Measurements from ENCODE around the gene YBX1.

DNA sequence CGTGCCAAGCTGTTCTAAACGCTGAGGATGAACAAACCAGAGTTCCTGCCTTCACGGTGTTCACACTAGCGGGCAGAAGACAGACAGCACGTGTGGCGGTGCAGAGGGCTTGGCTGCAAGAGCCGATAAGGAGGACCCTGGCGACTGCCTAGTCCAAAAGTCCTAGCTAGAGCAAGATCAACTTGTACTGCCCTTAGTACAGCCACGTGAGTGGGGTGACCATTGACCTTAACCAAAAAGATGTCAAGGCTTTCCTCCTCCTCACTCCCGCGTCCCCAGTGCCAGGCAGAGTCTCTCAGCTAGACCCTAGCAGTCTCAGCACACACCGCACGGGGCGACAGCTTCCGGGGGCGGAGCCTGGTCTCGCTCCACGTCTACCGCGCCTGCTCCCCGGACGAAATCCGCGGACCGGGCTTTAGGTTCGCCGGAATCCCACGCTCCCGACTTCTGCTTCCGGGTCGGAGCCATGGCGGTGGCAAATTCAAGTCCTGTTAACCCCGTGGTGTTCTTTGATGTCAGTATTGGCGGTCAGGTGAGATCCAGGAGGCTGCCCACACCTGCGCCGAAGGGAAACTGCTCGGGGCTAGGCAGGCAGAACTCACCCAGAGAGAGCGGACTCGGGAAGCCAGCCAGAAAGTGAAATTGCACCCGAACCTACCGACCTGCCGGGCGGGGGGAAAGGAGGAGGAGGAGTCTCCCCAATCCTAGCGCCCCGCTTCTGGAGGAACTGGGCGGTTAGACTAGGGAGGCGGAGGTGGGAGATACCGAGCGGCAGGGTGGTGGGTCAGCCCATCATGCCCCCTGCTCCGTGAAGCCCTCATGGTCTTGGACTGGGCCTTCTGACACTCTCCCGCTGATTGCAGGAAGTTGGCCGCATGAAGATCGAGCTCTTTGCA, 24.0 kb upstream of the YBX1 start, which contains the start of gene PPIH:
- TF ChIP-seq, protein P1, sequence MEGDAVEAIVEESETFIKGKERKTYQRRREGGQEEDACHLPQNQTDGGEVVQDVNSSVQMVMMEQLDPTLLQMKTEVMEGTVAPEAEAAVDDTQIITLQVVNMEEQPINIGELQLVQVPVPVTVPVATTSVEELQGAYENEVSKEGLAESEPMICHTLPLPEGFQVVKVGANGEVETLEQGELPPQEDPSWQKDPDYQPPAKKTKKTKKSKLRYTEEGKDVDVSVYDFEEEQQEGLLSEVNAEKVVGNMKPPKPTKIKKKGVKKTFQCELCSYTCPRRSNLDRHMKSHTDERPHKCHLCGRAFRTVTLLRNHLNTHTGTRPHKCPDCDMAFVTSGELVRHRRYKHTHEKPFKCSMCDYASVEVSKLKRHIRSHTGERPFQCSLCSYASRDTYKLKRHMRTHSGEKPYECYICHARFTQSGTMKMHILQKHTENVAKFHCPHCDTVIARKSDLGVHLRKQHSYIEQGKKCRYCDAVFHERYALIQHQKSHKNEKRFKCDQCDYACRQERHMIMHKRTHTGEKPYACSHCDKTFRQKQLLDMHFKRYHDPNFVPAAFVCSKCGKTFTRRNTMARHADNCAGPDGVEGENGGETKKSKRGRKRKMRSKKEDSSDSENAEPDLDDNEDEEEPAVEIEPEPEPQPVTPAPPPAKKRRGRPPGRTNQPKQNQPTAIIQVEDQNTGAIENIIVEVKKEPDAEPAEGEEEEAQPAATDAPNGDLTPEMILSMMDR (IDR thresholded peaks at IDR 0.05; ENCODE audit: insufficient read depth, low read length): no peak
- TF ChIP-seq, protein P2, sequence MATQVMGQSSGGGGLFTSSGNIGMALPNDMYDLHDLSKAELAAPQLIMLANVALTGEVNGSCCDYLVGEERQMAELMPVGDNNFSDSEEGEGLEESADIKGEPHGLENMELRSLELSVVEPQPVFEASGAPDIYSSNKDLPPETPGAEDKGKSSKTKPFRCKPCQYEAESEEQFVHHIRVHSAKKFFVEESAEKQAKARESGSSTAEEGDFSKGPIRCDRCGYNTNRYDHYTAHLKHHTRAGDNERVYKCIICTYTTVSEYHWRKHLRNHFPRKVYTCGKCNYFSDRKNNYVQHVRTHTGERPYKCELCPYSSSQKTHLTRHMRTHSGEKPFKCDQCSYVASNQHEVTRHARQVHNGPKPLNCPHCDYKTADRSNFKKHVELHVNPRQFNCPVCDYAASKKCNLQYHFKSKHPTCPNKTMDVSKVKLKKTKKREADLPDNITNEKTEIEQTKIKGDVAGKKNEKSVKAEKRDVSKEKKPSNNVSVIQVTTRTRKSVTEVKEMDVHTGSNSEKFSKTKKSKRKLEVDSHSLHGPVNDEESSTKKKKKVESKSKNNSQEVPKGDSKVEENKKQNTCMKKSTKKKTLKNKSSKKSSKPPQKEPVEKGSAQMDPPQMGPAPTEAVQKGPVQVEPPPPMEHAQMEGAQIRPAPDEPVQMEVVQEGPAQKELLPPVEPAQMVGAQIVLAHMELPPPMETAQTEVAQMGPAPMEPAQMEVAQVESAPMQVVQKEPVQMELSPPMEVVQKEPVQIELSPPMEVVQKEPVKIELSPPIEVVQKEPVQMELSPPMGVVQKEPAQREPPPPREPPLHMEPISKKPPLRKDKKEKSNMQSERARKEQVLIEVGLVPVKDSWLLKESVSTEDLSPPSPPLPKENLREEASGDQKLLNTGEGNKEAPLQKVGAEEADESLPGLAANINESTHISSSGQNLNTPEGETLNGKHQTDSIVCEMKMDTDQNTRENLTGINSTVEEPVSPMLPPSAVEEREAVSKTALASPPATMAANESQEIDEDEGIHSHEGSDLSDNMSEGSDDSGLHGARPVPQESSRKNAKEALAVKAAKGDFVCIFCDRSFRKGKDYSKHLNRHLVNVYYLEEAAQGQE (IDR thresholded peaks at IDR 0.05; ENCODE audit: insufficient replicate concordance, low read depth): peak; percentile 34

All from HL-60 (cell line).